Lower lobe of right lung (tissue), 2 donors: ENCODE measurements around the gene RNASEH2B. TPM values are rescaled to one million over a fixed set of nuclear protein-coding genes. Genes with fewer than 3 reads are reported as not detected.

Experiments used
- ATAC-seq, 2 donors: fragments of 200-7000 bp; cut with Tn5 transposase; one replicate each; pipeline ENCODE4 v1.9.1; 2020 to 2022; ENCODE audit warnings: mild to moderate bottlenecking in 2 of 2, moderate library complexity in 2 of 2
- DNase-seq: peaks from one replicate; pipeline ENCODE4 v3.0.0-alpha.2; 2020
- H3K27ac ChIP-seq: fragments of 200-600 bp; one replicate; pipeline ENCODE4 v1.8.0; 2022
- H3K27me3 ChIP-seq: fragments of 200-600 bp; one replicate; pipeline ENCODE4 v1.8.0; 2022; ENCODE audit warnings: low read depth
- H3K36me3 ChIP-seq: fragments of 200-600 bp; one replicate; pipeline ENCODE4 v1.8.0; 2022; ENCODE audit warnings: mild to moderate bottlenecking
- H3K4me1 ChIP-seq: fragments of 200-600 bp; one replicate; pipeline ENCODE4 v1.8.0; 2022
- H3K4me3 ChIP-seq: fragments of 200-600 bp; one replicate; pipeline ENCODE4 v1.8.0; 2022; ENCODE audit warnings: mild to moderate bottlenecking
- H3K9me3 ChIP-seq: fragments of 200-600 bp; one replicate; pipeline ENCODE4 v1.8.0; 2022
- intact Hi-C: fragments of 100-400 bp; cut with DNase I; formaldehyde crosslinking; loops from one replicate; pipeline ENCODE4 v1.11.0; 2022
- total RNA-seq: library from RNA; stranded (reverse); fragmentation: NEBNext Ultra II Directional; extraction: Animal tissue kit (Norgen Biotek cat#: 25700); gene quantifications from one replicate; pipeline ENCODE4 v1.2.1, GENCODE V29; 2021
- TF ChIP-seq, protein P1 (sequence below): fragments of 200-600 bp; IDR thresholded peaks from one replicate; pipeline ENCODE4 v1.8.0; 2022; ENCODE audit warnings: antibody characterized with exemption, mild to moderate bottlenecking
- donor health status: DM: no; HTN: yes; CAD: no; lungs with severe emphysema.

RNASEH2B gene
- total RNA-seq, 1 donor from 2014 or later: 50.7 TPM

DNA sequence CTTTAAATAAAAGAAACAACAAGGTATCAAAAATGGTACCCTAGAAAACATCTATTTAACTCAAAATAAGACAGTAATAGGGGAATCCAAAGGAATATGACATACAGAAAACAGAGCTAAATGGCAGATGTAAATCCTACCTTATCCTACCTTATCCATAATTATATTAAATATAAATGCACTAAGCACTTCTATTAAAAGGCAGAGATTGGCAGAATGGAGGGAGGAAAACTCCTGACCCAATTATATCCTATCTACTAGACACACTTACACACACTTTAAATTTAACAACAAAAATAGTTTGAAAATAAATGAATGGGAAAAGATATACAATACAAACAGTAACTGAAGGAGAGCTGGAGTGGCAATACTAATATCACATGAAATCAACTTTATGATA lies 14.4 kb downstream of the RNASEH2B start:
- Histone ChIP-seq H3K4me3 (no peak overlapping the region), H3K9me3 (peaks cover 41% of the 10 kb centered on the region), H3K36me3 (no peaks in the 10 kb centered on the region), H3K4me1 (peaks cover 25% of the 10 kb centered on the region), H3K27ac (no peak overlapping the region), H3K27me3 (no peaks in the 10 kb centered on the region)
- TF ChIP-seq, protein P1, sequence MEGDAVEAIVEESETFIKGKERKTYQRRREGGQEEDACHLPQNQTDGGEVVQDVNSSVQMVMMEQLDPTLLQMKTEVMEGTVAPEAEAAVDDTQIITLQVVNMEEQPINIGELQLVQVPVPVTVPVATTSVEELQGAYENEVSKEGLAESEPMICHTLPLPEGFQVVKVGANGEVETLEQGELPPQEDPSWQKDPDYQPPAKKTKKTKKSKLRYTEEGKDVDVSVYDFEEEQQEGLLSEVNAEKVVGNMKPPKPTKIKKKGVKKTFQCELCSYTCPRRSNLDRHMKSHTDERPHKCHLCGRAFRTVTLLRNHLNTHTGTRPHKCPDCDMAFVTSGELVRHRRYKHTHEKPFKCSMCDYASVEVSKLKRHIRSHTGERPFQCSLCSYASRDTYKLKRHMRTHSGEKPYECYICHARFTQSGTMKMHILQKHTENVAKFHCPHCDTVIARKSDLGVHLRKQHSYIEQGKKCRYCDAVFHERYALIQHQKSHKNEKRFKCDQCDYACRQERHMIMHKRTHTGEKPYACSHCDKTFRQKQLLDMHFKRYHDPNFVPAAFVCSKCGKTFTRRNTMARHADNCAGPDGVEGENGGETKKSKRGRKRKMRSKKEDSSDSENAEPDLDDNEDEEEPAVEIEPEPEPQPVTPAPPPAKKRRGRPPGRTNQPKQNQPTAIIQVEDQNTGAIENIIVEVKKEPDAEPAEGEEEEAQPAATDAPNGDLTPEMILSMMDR: no peak
- intact Hi-C loops: no loop called here
- ATAC-seq: no peak
- DNase-seq: no peak

DNA sequence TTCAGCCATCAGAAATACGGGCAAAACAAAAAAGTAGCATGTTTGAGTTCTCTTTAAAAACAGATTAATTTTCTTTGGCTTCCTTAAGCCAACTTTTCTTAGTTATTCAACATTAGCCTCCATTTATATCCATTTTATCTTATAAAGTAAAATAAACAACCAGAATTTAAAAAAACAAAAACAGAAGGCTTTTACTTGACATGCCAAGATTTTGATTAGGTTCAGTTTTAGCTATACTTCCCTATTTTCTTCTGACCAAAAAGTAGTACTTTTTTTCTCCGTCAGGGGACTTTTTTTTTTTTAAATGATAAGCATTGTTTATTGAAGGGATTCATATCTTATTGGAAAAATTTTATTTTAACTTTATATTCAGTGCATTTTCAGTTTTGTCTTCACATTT lies 18.1 kb downstream of the RNASEH2B start:
- Histone ChIP-seq H3K27ac (no peak overlapping the region), H3K4me3 (no peak overlapping the region), H3K36me3 (peaks cover 21% of the 10 kb centered on the region), H3K27me3 (no peaks in the 10 kb centered on the region), H3K9me3 (peaks cover 31% of the 10 kb centered on the region), H3K4me1 (peaks cover 14% of the 10 kb centered on the region)
- intact Hi-C loops: no loop called here
- ATAC-seq: no peak
- TF ChIP-seq, protein P1: no peak
- DNase-seq: no peak

DNA sequence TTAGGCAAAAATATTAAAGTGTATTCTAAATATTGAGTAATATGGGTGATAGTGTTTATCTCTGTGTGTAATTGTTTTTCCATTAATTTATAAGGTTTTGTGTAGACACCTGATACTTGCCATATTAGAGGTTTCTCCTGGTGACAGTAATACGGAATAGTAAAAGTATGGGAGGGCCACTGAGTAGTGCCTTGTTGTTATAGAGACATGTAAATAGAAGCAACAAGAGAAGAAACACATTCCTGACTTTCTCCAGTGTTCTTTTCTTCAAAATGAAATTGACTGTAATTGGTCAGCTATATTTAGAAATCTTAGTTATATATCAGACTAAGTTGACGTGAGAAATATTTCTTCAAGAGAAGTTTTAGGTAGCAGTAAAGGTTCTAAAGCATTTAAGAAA lies 18.5 kb downstream of the RNASEH2B start:
- intact Hi-C loops: no loop called here
- Histone ChIP-seq H3K27me3 (no peaks in the 10 kb centered on the region), H3K36me3 (peaks cover 21% of the 10 kb centered on the region), H3K9me3 (peaks cover 27% of the 10 kb centered on the region), H3K4me3 (no peak overlapping the region), H3K4me1 (peaks cover 14% of the 10 kb centered on the region), H3K27ac (no peak overlapping the region)
- ATAC-seq: peak; percentile 74 to 81
- DNase-seq: no peak
- TF ChIP-seq, protein P1: no peak

DNA sequence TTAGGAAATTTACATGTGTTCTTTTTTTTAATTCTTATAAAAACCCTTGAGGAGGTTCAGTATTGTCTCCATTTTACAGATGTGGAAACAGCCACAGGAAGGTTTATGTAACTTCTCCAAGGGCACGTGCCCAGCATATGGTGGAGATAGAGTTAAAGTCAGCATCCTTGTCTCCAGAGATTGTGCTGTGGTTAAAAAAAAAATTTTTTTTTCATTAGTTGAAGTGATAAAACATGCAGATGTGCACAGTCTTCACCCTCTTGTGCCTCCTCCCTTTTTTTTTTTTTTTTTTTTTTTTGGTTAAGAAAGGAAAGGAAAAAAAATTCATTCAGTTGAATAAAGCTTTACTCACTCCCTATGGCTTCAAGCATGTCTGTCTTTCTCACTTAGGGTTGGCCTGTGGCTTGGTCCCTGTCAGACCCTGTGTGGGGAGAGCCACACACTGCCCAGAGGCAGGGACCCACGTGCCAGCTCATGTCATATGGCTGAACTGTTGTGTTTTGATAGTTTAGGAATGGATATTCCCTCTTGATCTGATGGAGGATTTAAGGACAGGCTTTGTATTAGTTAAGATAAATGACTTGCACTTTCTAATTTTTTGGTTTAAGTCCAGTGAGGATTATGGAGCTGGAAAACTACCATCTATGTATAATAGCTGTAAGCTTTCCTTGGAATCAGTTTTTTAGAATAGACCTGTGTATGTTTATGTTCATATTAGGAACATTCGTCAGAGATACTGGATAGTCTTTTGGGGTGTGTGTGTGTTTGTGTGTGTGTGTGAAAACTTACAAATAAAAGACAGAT lies 19.3 kb downstream of the RNASEH2B start:
- H3K4me1 ChIP-seq: peaks cover 14% of the 10 kb centered on the region
- no peaks in the 10 kb centered on the region for H3K27me3 ChIP-seq
- peak in 1 of 2 donors; percentile 16 for ATAC-seq
- H3K4me3 ChIP-seq: no peak overlapping the region
- no peak for DNase-seq
- H3K27ac ChIP-seq: no peak overlapping the region
- H3K36me3 ChIP-seq: peaks cover 22% of the 10 kb centered on the region
- TF ChIP-seq, protein P1: no peak
- intact Hi-C loops: no loop called here
- H3K9me3 ChIP-seq: peaks cover 20% of the 10 kb centered on the region

DNA sequence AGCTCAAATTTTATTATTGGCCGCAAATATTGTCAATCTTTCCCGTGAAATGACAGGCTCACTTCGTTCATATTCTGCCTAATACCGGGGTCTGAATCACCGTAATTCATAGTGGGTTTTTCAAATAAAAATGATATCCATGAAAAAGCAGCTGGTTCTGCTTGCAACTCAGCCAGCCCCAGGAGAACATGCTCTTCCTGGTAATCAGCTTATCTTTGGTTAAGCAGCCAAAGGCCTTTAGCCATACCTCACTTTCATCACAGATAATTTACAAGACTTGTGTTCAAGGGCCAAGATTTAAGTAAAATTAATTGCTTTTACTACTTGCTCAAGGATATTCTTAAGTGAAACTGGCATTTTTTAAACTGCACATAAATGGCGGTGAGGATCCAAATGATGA lies 22.5 kb downstream of the RNASEH2B start:
- no peak overlapping the region for H3K4me3 ChIP-seq
- intact Hi-C loops: no loop called here
- TF ChIP-seq, protein P1: no peak
- no peak overlapping the region for H3K27ac ChIP-seq
- DNase-seq: no peak
- ATAC-seq: no peak
- no peaks in the 10 kb centered on the region for H3K9me3 ChIP-seq
- H3K36me3 ChIP-seq: peaks cover 54% of the 10 kb centered on the region
- H3K4me1 ChIP-seq: peaks cover 23% of the 10 kb centered on the region
- no peaks in the 10 kb centered on the region for H3K27me3 ChIP-seq
